HCT116 (cell line): ENCODE results near the gene TMEM52. TPM values are rescaled to one million over a fixed set of nuclear protein-coding genes. Genes with fewer than 3 reads are reported as not detected.
"Not testable (repeated sequence)": the region's sequence is repeated elsewhere in the genome, so short reads cannot be mapped to it uniquely, and the experiment has no call there.

ENCODE experiments used
- ATAC-seq: fragments of 200-7000 bp; cut with Tn5 transposase; 2 replicates; pipeline ENCODE4 v1.9.1; 2020; ENCODE audit warnings: mild to moderate bottlenecking, moderate library complexity
- BruUV-seq: library from RNA; stranded (reverse); fragments of 400-500 nt; replicated peaks from 2 replicates; lab custom pipeline; 2021; lab: Mats Ljungman, UMichigan
- CTCF ChIA-PET: fragments of 300-600 bp; sonication (Branson Sonifier 250); formaldehyde crosslinking; loops from one replicate; lab custom pipeline; 2021; ENCODE audit warnings: antibody characterized with exemption; lab: Charles Lee
- POLR2A ChIA-PET: fragments of 300-600, 350-600 bp; sonication (Branson Sonifier 250); formaldehyde crosslinking; loops from one replicate; lab custom pipeline; 2021; ENCODE audit warnings: antibody characterized with exemption; lab: Charles Lee
- RAD21 ChIA-PET, 2 experiments: fragments of 300-600 bp; sonication (Branson Sonifier 250); formaldehyde crosslinking; loops; one replicate each; lab custom pipeline; 2023; ENCODE audit warnings: low total read pairs in 2 of 2; ENCODE audit not compliant: uncharacterized antibody in 2 of 2, unreplicated experiment in 2 of 2, low non-redundant PET in 1 of 2; lab: Charles Lee
- DNase-seq: peaks from one replicate; pipeline ENCODE4 v3.0.0-alpha.2; 2010; ENCODE audit warnings: low read depth, low spot score
- H2AFZ ChIP-seq: fragments of 200-600 bp; shearing (Covaris generic), sonication (generic); 2 replicates; pipeline ENCODE4 v1.6.1; 2017; ENCODE audit warnings: low read depth, mixed run types, mixed read lengths, antibody characterized with exemption, low read length; ENCODE audit not compliant: poor library complexity, severe bottlenecking
- H3K27ac ChIP-seq: 2 replicates; pipeline ENCODE4 v1.5.1; 2012; ENCODE audit warnings: low read depth, low read length
- H3K27me3 ChIP-seq: fragments of 200-600 bp; sonication (generic); 2 replicates; pipeline ENCODE4 v1.6.1; 2016; ENCODE audit warnings: mixed run types, low read length, mixed read lengths; ENCODE audit not compliant: insufficient read depth
- H3K36me3 ChIP-seq, 2 experiments: fragments of 200-500 bp in 1 of 2; fragments of 200-600 bp in 1 of 2; sonication (Bioruptor generic) in 1 of 2; sonication (generic) in 1 of 2; 2 replicates each; pipeline versions ENCODE4 v1.5.1 to v1.6.1; 2014 to 2016; ENCODE audit warnings: low read length in 2 of 2, inconsistent platforms in 1 of 2, mixed read lengths in 1 of 2, mixed run types in 1 of 2; ENCODE audit not compliant: insufficient read depth in 2 of 2, control insufficient read depth in 1 of 2
- H3K4me1 ChIP-seq, 2 experiments: fragments of 200-600 bp in 1 of 2; sonication (generic) in 1 of 2; 2 replicates each; pipeline versions ENCODE4 v1.5.1 to v1.6.1; 2012 to 2017; ENCODE audit warnings: low read length in 2 of 2, inconsistent platforms in 1 of 2, mild to moderate bottlenecking in 1 of 2, mixed read lengths in 1 of 2, mixed run types in 1 of 2, moderate library complexity in 1 of 2; ENCODE audit not compliant: insufficient read depth in 2 of 2, control insufficient read depth in 1 of 2
- H3K4me2 ChIP-seq: fragments of 200-600 bp; sonication (generic); 2 replicates; pipeline ENCODE4 v1.6.1; 2017; ENCODE audit warnings: mixed run types, low read length, mixed read lengths
- H3K4me3 ChIP-seq, 2 experiments: fragments of 200-600 bp in 1 of 2; sonication (generic) in 1 of 2; replicated peaks in 1 of 2; 2 replicates each; pipeline ENCODE4 v1.5.1; 2011 to 2016; ENCODE audit warnings: low read length in 2 of 2, control low read depth in 1 of 2, low read depth in 1 of 2, mild to moderate bottlenecking in 1 of 2, mixed read lengths in 1 of 2, mixed run types in 1 of 2
- H3K79me2 ChIP-seq: fragments of 200-600 bp; sonication (generic); 2 replicates; pipeline ENCODE4 v1.6.1; 2017; ENCODE audit warnings: mild to moderate bottlenecking, mixed run types, low read length, moderate library complexity, mixed read lengths; ENCODE audit not compliant: insufficient read depth
- H3K9ac ChIP-seq: fragments of 200-600 bp; sonication (generic); 2 replicates; pipeline ENCODE4 v1.6.1; 2016; ENCODE audit warnings: low read length, mixed read lengths
- H3K9me2 ChIP-seq: fragments of 200-600 bp; sonication (generic), shearing (Covaris generic); 2 replicates; pipeline ENCODE4 v1.6.1; 2017; ENCODE audit warnings: mixed run types, mild to moderate bottlenecking, moderate library complexity; ENCODE audit not compliant: insufficient read depth
- H3K9me3 ChIP-seq, 2 experiments: fragments of 200-500 bp in 1 of 2; fragments of 200-600 bp in 1 of 2; sonication (Bioruptor generic) in 1 of 2; sonication (generic) in 1 of 2; 2 replicates each; pipeline ENCODE4 v1.6.1; 2014 to 2017; ENCODE audit warnings: low read length in 2 of 2, mixed read lengths in 2 of 2, inconsistent platforms in 1 of 2, low read depth in 1 of 2, mild to moderate bottlenecking in 1 of 2, mixed run types in 1 of 2, moderate library complexity in 1 of 2; ENCODE audit not compliant: control insufficient read depth in 1 of 2, insufficient read depth in 1 of 2
- H4K20me1 ChIP-seq: fragments of 200-600 bp; sonication (generic), shearing (Covaris generic); 2 replicates; pipeline ENCODE4 v1.6.1; 2017; ENCODE audit warnings: mixed run types, mild to moderate bottlenecking, moderate library complexity; ENCODE audit not compliant: insufficient read depth
- ATF3 ChIP-seq: IDR thresholded peaks from 2 replicates; pipeline ENCODE4 v1.6.1; 2012
- CBX3 ChIP-seq: IDR thresholded peaks from 2 replicates; pipeline ENCODE4 v1.6.1; 2012; ENCODE audit warnings: low read depth
- CTCF ChIP-seq, 3 experiments: fragments of 200-600 bp in 1 of 3; sonication (generic) in 1 of 3; IDR thresholded peaks in 2 of 3; conservative IDR thresholded peaks in 1 of 3; 2 replicates each; pipeline ENCODE4 v1.5.1; 2012 to 2017; ENCODE audit warnings: low read depth in 2 of 3, low read length in 2 of 3, antibody characterized with exemption in 1 of 3, borderline replicate concordance in 1 of 3, control low read depth in 1 of 3, mild to moderate bottlenecking in 1 of 3, mixed read lengths in 1 of 3, mixed run types in 1 of 3, moderate library complexity in 1 of 3; ENCODE audit not compliant: insufficient read depth in 1 of 3
- EGR1 ChIP-seq: IDR thresholded peaks from 2 replicates; pipeline ENCODE4 v1.6.1; 2012; ENCODE audit warnings: low read depth
- EZH2 ChIP-seq: fragments of 200-600 bp; sonication (generic); IDR thresholded peaks from 2 replicates; pipeline ENCODE4 v1.6.1; 2017; ENCODE audit warnings: antibody characterized with exemption, mixed run types
- EZH2phosphoT487 ChIP-seq: fragments of 200-600 bp; IDR thresholded peaks from 2 replicates; pipeline ENCODE4 v1.6.1; 2018; ENCODE audit warnings: antibody characterized with exemption, borderline replicate concordance
- FOSL1 ChIP-seq: IDR thresholded peaks from 2 replicates; pipeline ENCODE4 v1.6.1; 2012; ENCODE audit warnings: low read depth
- SP1 ChIP-seq: IDR thresholded peaks from 2 replicates; pipeline ENCODE4 v1.6.1; 2012; ENCODE audit warnings: low read depth
- SRF ChIP-seq: IDR thresholded peaks from 2 replicates; pipeline ENCODE4 v1.6.1; 2012; ENCODE audit warnings: low read depth
- YY1 ChIP-seq: IDR thresholded peaks from 2 replicates; pipeline ENCODE4 v1.6.1; 2011; ENCODE audit warnings: low read length, low read depth, moderate library complexity, mild to moderate bottlenecking; ENCODE audit not compliant: insufficient replicate concordance; ENCODE audit errors: extremely low read depth
- ZBTB33 ChIP-seq: IDR thresholded peaks from 2 replicates; pipeline ENCODE4 v1.6.1; 2011; ENCODE audit warnings: mild to moderate bottlenecking, low read length, moderate library complexity; ENCODE audit not compliant: insufficient replicate concordance; ENCODE audit errors: extremely low read depth
- ZNF274 ChIP-seq: fragments of 200-500 bp; sonication (Bioruptor generic); IDR thresholded peaks from 2 replicates; pipeline ENCODE4 v1.6.1; 2014; ENCODE audit warnings: mild to moderate bottlenecking, low read depth, low read length, inconsistent platforms
- intact Hi-C: fragments of 100-400 bp; cut with micrococcal nuclease; formaldehyde crosslinking; loops from 2 replicates; pipeline ENCODE4 v1.10.0; 2022
- total RNA-seq: library from RNA; stranded (reverse); gene quantifications from one replicate; pipeline ENCODE4 v1.2.1, GENCODE V29; 2021; ENCODE audit not compliant: unreplicated experiment

TMEM52 gene
- total RNA-seq, 1 experiment from 2014 or later, result 27.5 TPM

GRCh38 chr1:1934848-1935247, 15.8 kb upstream of the TMEM52 start:
- RAD21 ChIA-PET, H3K4me2 ChIP-seq: not testable (repeated sequence)

GRCh38 chr1:1929639-1930545, 10.8 kb upstream of the TMEM52 start:
- no TSS peak for BruUV-seq
- Histone ChIP-seq H2AFZ (no peak overlapping the region), H3K9ac (no peak overlapping the region), H4K20me1 (no peaks in the 10 kb centered on the region), H3K4me2 (no peak overlapping the region), H3K27ac (no peak overlapping the region), H3K4me3 (no peak overlapping the region), H3K9me3 (peaks cover 0 to 9% of the 10 kb centered on the region in 2 experiments; a peak in 1 of 4 replicates), H3K9me2 (no peaks in the 10 kb centered on the region), H3K36me3 (no peaks in the 10 kb centered on the region), H3K79me2 (no peaks in the 10 kb centered on the region), H3K27me3 (no peaks in the 10 kb centered on the region), H3K4me1 (no peaks in the 10 kb centered on the region)
- DNase-seq (no peak), ATAC-seq (no peak)
- RAD21 ChIA-PET, result no interaction called here
- intact Hi-C loops, result no loop called here
- POLR2A ChIA-PET, result no interaction called here
- CTCF ChIA-PET, result no interaction called here
- no peak for TF ChIP-seq FOSL1
- TF ChIP-seq EGR1, result no peak
- no peak for TF ChIP-seq YY1
- TF ChIP-seq SRF, result no peak
- TF ChIP-seq CTCF (IDR thresholded peaks at IDR 0.05 in 2 of 3, conservative IDR thresholded peaks at IDR 0.05 in 1 of 3; ENCODE audit: borderline replicate concordance in 1 of 3, insufficient read depth in 1 of 3, low read depth in 2 of 3, low read length in 2 of 3), result no peak
- TF ChIP-seq EZH2, result no peak
- no peak for TF ChIP-seq CBX3
- TF ChIP-seq ZBTB33, result no peak
- no peak for TF ChIP-seq EZH2phosphoT487
- no peak for TF ChIP-seq ZNF274
- TF ChIP-seq SP1, result no peak
- TF ChIP-seq ATF3, result no peak

More at GRCh38 chr1:1934848-1935247, 15.8 kb upstream of the TMEM52 start:
- H3K4me3 ChIP-seq, H4K20me1 ChIP-seq, CTCF ChIA-PET, BruUV-seq, DNase-seq, H2AFZ ChIP-seq, H3K79me2 ChIP-seq, H3K9me3 ChIP-seq, ATAC-seq, H3K27ac ChIP-seq, H3K36me3 ChIP-seq, H3K27me3 ChIP-seq, intact Hi-C loops, H3K4me1 ChIP-seq, H3K9ac ChIP-seq, POLR2A ChIA-PET, H3K9me2 ChIP-seq: not testable (repeated sequence)
